GM19455 (cell line): ENCODE measurements around the gene RIC8B.

Experiments
- ATAC-seq: cut with Tn5 transposase; IDR thresholded peaks from one replicate; pipeline ENCODE4 v1.9.1; 2021; ENCODE audit not compliant: unreplicated experiment

The RIC8B gene

DNA sequence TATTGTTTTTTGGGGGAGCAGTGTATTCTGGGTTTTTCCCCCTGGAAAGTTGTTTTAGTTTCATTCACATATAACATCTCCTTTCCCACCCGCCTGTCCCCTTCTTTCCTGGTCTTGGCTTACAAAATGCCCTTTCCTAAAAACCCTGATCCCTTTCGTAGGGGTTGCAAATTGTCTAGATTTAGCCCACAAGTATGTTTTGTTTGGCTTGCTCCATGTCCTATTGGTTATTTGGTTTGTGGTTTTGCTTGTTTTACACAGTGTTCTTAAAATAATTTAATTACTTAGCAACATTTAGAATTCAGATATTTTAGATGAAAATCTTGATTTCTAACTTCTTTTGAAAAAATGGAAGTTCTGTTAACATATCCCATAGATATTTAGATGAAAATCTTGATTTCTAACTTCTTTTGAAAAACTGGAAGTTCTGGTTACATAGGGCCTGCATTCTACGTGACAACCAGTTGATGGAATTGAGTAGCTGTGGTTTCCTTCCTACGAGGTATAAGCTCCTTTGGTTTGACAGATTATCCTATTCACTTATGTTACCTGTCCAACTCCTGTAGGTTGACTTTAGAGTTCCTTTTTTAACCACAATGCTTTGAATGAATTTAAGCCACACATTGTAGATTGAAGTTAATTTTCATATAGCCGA is 92.1 kb downstream of the RIC8B start:
- ATAC-seq, result no peak

DNA sequence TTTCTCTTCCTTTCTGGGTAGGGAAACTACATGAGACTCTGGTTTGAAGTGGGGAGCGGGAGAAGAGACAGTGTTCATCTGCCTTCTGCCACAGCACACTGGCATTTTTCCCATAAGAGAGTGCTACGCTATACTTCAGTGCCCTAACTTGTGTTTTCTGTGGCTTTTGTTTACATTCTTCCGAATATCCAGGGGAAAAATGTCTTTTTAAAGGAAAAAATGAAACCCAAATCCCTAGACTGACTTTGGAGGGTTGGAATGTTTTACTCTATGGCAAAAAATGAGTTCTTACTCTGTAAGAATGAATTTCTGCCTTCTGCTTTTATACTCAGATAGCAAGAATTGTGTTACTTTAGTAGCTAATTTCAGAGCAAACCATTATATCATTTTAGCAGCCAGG is 93.2 kb downstream of the RIC8B start:
- no peak for ATAC-seq

DNA sequence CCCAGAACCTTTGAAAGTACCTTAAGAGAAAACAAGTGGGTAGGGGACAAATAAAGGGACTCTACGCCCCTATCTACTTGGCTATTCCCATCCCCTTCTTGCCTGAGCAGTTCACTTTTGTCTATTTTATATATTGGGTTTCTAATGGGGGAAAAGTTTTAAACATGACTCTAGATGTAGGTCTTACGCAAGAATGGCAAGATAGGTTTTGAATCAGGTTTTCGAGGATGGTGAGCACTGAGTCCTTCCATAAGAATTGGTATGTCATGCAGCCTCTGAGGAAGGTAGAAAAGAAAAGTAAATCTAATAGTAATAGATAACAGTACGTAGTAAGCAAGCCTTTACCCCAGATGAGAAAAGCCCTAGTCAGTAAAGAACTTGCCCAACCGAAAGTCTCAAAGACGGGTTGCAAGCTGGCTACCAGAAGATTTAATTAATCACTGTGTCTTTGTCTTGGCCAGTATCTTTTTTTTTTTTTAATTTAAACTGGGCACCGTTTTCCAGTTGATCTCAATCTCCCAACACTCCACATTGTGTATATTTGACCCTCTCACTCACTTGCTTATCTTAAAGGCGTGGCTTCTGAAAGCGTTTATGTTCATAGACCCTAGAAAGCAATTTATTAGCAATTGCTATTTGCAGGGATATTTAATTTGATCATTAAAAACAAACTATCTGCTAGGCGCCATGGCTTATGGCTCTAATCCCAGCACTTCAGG is 94.7 kb downstream of the RIC8B start:
- no peak for ATAC-seq

DNA sequence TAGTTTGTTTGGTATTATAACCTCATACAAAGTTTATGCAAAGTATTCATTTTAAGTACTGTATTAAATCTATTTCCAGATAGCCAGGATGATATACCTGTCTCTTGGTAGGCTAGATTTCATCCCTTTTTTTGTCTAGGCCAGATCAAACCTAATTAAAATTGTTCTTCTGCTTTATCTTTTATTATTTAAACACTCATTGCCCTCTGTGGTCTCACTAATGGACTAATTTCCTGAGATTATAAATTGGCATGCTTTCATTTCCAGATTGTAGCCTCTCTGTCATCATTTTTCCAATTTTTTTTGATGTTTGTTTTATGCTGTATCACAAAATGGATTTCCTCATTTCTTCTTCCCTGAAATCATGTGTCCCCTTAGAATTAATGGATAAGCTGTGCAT is 95.6 kb downstream of the RIC8B start:
- no peak for ATAC-seq

DNA sequence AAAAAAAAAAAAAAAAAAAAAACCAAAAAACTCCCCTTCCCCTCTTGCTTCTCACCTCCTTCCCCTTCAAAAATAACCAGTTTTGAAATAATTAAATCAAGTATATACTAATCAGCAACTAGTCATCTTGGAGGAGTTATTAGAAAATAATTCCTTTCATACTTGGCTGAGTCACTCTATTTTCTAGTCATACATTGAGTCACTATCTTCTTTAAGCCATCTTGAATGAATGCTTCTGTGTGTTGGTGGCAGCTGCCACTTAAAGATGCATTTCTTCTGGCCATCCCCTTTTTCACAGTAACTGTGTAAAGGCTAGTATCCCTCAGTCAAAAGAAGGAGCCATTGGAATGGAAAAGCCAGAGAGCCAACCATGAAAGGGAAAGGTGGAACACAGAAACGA is 97.0 kb downstream of the RIC8B start:
- no peak for ATAC-seq

DNA sequence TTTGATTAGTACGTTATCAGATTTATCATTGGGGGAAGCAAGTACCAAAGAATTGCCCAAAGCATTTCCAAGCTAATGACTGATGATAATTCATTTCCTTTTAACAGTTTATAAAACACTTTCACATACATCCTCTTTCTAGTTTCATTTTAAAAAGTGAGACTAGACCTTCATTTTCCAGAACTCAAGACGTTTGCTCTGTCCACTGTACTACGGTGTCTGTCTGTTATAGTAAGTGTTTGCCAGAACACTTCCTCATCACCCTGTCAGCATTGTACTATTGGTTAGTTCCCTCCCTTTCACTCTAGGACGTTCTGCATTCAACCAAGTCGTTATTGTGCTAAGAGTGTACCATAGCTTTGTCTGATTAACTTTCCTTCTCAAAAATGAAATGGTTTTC is 99.5 kb downstream of the RIC8B start:
- ATAC-seq, result no peak

DNA sequence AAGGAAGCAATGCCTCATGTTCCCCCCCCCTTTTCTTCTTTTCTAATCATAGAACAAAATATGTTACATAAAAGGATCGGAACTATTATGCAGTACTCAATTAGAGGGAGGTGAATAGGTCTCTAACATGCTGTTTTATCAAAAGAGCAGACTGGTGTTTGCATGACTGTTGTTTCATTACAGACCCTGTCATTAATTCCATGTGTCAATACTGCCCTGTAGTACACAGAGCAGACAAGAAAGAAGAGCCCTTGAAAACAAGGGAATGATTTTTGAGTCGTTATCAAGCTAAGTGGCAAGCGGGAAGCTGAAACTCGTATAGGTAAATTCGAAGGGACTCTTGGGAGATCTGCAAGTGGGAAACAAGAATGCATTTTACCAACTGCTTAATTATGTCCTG is 104.3 kb downstream of the RIC8B start:
- no peak for ATAC-seq

DNA sequence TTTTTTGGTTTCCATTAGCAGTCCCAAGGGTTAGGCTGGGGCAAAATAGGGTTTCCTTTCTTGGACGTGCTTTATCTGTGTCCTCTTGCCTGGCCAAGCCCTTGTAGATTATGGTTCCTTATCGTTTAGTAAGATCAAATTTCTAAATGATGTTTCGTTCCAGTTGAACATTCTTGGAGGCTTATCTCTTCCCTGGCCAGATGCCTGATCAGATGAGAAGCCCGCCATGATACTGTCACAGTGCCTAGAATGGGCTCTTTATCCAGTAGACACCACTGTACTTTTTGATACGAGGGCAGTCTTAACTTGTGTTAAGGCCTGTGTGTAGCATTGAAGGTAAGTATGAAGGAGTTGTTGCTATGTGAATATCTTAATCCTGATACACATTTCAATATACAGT is 105.1 kb downstream of the RIC8B start:
- no peak for ATAC-seq

DNA sequence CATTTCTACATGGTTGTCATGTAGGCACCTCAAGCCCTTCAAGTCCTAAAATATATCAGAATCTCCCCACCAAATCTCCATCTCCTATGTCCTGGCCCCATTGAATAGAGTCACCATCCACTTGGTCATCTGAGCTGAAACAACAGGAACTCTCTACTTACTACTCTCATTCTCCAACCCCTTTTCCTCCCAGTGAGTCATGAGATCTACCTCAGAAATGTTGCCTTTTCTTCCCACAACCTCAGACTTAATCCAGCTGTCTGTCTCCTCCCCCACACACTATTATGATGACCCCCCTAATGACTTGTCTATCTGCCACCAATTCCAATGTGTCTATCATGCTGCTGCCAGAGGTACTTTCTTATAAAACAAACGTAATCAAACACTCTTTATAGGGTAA is 108.9 kb downstream of the RIC8B start:
- no peak for ATAC-seq

DNA sequence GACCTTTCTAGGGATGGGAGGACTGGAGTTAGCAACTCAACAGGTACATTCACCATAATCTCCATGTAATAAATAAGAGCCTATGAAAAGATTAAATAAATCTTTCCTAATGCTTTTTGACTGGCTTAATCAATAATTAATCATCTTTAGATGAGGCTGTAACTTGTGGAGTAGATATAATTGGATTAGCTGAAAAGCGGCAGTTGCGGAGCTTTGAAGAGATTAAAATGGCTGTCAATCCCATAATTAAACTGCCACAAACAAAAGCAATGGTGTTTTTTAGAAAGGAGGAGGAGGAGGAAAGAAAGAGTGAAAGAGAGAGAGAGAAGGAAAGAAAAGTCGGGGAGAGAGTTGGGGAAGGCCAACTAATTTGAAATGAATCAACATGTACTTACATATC is 110.5 kb downstream of the RIC8B start:
- ATAC-seq, result no peak

DNA sequence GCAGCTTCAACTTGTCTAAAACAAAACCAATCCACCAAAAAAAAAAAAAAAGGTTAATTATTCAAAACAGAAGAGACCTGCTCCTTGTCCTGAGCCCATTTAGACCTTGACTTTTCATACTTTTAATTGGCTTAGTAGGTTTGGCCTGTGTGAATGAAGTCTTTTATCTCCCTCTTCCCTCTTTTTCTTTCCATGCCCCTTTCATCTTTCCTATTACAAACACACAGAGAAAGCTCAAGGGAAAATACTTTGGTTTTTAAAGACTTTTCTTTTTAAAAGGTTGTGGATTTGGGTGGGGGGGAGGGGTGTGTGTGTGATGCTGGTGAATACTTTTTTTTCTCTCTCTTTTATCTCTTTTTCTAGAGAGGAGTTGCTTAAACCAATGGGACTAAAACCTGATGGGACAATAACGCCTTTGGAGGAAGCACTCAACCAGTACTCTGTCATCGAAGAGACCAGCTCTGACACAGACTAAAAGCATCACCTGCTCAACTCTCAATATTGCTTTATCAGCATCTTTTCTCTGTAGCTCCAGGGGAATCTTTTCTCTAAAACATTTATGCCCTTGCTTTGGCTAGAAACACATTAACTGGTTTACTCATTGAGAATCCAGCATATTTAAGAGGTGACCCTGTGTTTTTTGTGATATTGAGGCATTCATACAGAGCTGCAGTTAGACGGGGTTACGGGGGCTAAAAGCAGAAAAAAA is 111.2 kb downstream of the RIC8B start:
- ATAC-seq, result no peak

DNA sequence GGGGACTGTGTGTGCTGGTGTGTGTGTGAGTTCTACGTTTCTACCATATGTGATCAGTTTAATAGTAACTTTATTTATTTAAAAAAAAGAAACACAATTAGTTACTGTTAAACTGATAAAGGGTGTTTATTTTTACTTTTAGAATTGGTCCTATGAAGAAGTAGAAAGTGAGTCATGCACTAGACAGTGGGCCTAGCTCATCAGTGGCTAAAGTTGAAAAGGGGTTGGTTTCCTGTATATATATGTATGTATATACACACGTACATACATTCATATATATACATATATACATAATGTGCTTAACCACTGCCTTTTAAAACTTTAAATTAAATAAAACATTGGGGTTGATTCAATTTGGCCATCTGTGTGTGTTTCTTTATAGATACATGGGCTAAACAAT is 112.5 kb downstream of the RIC8B start:
- ATAC-seq, result no peak

DNA sequence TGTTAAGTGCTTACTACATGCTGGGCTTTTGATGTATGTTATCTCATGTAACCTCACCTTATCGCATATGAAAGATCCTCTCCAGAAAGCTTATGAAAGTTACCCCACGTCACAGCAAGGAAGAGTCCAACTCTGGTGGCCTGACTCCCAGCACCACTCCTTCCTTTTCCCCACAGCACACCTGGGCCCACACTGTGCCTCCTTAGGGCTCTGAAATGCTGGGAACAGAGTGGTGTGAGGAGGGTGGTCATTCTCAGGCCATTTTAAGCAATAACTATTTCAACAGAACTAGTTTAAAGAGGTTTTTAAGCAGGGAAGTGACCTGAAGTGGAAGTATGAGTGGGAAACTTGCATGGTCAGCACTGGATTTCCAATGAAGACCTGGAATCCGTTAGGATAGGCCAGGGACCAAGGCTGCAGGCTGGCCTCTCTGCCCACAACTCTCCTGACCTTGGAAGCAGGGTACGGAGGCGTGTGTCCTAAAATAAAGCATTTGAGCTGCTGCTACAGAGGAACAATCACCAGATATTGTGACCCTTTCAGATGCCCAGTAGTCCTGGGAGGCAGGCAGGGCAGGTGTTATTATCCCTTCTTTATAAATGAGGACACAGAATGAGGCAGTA is 114.0 kb downstream of the RIC8B start:
- ATAC-seq, result no peak

DNA sequence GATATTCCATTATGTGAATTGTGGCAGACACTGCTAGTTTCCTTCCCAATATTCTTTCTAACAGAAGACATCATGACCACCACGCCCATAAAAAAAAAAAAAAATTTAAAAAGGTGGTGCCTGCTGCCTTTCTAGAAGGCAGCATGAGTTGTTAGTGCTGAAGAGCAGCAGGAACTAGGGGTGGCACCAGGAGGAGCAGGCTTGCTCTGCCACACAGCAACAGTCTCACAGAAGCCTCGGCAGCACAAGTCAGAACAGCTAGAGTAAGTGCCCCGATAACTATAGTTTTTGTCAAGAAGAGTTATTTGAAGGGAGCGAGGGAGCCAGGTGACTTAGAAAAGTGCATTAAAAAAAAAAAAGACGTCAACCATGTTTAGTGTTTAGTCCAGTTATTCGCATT is 114.8 kb downstream of the RIC8B start:
- ATAC-seq, result no peak

DNA sequence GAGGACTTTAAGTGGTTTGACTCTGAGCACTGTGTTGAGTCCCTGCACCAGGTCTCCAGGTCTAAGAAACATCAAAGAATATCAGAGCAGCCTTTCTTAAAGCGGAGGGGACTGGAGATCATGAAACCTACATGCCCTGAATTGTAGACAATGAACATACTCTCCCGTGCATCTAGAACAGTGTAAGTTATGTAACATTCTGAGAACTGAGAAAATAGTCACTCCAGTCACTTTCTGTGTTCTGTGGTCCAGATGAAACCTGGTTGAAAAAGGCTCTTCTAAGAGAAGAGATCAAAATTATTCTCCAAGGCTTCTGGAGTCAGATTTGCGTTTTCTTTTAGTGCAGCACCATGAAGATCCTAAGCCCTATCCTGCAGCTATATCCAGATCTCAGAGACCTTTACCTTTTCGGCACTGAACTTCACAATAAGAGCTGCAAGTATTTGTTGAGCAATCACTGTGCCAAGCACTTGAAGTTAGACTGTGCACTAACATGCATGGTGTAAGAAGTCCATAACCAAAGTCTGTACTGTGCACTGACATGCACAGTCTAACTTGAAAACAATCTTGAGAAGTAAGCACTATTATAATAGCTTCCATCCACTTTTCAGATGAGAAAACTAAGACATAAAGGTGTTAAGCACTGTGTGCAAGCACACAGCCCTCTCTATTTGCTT is 115.6 kb downstream of the RIC8B start:
- ATAC-seq, result no peak

DNA sequence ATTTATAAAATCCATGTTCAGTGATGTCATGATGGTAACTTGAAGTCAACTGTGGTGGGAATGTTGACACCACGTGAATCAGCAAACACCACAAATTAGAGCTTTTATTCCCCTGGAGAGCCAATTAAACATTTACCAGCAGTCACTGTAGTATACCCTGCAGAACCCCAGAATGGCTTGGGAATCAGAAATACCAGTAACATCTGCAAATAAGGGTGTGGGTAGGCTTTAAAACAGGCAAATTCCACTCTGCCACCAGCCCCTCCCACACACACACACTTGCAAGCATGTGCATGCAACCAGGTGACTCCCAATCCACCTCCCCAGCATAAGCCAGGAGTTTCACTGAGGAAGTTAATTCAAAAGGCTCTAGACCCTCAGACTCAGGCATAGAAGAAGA is 117.6 kb downstream of the RIC8B start:
- ATAC-seq, result no peak

DNA sequence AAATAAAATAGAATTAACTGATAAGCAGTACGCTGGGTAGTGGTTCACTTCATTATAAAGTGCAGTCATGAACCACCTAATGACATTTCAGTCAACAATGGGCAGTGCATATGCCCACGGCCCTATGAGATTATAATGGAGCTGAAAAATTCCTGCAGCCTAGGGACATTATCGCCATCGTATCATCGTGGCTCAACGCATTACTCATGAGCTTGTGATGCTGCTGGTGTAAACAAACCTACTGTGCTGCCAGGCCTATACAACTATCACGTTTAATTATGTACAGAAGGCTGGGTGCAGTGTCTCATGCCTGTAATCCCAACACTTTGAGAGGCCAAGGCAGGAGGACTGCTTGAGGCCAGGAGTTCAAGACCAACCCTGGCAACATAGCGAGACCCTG is 119.0 kb downstream of the RIC8B start:
- no peak for ATAC-seq

DNA sequence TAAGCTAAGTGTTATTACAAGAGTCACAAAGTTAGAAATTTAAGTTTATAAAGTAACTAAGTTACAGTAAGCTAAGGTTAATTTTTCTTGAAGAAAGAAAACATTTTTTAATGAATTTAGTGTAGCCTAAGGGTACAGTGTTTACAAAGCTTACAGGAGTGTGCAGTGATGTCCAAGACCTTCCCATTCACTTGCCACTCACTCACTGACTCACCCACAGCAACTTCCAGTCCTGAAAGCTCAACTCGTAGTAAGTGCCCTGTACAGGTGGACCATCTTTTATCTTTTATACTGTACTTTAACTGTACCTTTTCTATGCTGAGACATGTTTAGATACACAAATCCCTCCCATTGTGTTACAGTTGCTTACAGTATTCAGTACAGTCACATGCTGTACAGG is 120.3 kb downstream of the RIC8B start:
- no peak for ATAC-seq

DNA sequence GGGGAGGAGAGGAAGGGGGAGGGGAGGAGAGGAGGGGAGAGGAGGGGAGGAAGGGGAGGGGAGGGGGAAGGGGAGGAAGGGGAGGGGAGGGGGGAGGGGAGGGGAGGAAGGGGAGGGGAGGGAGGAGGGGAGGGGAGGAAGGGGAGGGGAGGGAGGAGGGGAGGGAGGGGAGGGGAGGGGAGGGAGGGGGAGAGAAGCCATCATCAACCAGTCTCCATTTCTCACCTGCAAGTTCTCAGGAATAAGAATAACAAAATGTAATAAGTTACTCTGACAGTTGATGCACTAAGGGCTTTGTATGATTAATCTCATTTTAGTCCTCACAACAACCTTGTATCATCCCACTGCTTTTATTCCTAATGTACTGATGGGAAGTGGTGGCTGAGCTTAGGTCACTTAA is 122.1 kb downstream of the RIC8B start:
- no peak for ATAC-seq

DNA sequence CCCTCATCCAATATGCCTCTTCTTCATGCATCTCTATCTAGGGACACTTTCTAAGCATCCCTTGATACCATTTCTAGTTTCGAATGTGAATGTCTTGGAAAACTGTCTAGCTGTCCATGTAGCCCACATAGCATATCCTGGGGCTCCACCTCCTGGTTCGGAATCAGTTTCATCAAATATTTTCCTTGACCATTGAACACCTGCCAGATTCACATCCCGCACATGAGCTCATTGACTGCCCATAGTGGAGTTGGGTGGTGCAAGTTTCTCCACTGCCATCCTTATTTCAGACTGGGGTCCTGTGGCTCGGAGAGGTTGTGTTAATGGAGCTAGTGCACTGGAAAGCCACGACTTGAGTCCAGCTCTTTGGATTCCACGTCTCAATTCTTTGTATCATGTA is 122.6 kb downstream of the RIC8B start:
- no peak for ATAC-seq
